Fibroblast of skin of abdomen (primary cell): Measurements from ENCODE around the gene OPRM1.
A peak's percentile ranks its signal among the peaks of the same experiment; 100 is the strongest.

ENCODE experiments used
- DNase-seq: peaks from one replicate; pipeline ENCODE4 v3.0.0-alpha.2; 2013

The OPRM1 gene

DNA sequence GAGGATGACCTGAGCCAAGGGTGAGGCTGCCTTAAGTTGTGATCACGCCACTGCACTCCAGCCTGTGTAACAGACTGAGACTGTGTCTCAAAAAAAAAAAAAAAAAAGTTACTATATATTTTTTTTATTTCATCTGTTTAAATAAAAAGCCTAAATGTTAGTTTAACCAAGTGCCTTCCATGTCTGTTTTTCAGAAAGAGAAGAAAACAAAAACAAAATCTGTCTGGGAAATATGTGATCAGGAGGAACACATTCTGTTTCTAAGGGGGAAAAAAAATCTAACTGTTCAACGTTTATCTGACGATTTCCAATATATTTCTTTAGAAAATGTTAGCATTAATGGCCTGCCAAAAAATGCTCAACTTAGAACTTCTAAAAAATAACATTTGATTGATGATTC lies 170.5 kb downstream of the OPRM1 start:
- no peak for DNase-seq

DNA sequence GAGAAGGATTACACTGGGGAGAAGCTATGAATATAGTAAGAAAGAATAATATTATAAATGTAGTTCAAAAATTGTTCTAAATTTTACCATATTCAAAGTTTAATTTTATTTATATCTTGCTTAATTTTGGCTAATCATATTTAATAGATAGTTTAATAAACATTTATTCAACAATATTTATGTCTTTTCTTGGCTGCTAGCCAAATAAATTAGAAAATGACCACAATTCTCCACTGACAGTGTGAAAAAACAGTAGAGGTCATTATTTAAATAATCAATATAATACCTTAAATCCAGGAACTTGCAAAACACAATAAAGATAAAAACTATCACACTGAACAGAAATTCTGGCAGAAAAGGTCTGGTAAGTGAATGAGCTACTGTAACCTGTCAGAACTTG lies 171.6 kb downstream of the OPRM1 start:
- DNase-seq, result no peak

- DNase-seq, result no peak
Observed at GRCh38 chr6:154213782-154214181, 174.7 kb downstream of the OPRM1 start.

- no peak for DNase-seq
Observed at GRCh38 chr6:154218301-154218700, 179.3 kb downstream of the OPRM1 start.

- no peak for DNase-seq
Observed at GRCh38 chr6:154218787-154219186, 179.7 kb downstream of the OPRM1 start.

DNA sequence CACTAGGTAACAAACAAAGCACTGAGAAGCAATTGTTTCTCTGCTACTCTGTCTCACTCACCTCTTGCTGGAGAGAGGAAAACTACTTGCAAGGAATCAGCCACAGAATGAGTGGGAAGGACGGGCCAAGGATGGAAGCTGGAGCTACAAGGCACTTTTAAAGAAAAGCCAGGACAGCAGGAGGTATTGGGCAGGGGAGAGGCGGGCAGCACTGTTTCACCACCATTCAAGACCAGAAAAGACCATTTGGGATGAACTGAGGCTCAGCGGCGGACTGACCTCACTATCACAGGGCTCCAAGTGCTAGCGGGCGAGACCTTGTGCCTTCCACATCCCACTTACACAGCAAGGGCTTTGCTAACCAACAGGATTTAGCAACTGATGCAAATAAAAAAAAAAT lies 180.2 kb downstream of the OPRM1 start:
- DNase-seq, result no peak

GRCh38 chr6:154222716-154223115 lies 183.7 kb downstream of the OPRM1 start:
- DNase-seq, result no peak

GRCh38 chr6:154223296-154223695 lies 184.3 kb downstream of the OPRM1 start:
- DNase-seq, result no peak

DNA sequence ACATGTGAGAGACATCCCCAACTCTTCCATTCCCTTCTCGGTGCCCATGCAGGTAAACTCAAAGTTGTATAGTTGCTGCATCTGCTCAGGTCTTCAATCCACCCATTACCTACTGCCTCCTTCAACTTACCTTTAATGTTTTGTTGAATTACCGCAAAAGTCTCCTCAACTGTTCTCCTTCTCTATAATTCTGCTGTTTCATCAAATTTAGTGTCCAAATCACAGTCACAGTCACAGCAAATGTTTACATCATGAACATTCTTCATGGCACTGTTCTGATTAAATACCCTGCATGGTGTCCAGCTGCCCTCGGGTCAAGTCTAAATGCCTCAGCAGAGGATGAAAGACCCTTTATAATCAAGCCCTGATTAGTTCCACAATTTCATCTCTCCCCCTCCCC lies 187.4 kb downstream of the OPRM1 start:
- DNase-seq, result no peak

DNA sequence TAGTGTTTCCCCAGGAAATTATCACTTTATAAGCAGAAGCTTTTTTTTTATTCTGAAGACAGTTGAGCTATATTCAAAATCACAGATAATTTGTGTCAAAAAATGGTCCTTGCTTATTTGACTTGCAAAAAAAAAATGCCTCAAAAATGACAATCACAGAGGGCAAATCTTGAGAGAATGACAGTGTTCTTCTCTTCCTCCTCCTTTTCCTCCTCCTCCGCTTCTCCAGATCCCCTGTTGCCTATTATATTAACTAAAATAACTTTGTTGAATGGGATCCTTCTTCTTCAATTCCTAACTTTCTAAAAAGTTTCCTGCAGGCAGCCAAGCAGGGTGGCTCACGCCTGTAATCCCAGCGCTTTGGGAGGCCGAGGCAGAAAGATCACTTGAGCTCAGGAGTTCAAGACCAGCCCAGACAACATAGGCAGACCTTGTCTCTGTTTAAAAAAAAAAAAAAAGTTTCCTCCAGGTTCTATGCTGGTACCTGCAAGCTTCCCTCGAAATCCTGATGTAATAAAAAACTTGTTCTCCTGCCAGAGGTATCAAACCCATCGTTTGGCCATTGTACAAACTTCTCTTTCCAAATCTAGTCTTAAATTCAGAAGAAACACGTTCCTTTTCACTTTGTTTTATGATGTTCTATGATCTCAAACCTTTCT lies 189.0 kb downstream of the OPRM1 start:
- no peak for DNase-seq

DNA sequence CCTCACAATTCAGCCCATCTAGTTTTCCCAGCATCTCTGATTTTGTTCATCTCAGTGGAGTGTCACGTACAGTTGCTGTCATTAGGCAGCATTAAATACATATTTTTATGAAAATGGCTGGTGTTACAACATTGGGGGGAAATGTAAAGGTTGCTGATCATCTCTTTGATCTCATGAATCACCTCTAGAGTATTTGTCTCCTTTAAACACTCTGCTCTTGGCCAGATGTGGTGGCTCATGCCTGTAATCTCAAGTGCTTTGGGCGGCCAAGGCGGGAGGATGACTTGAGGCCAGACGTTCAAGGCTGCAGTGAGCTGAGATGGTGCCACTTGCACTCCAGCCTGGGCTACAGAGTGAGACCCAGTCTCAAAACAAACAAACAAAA lies 189.5 kb downstream of the OPRM1 start:
- no peak for DNase-seq

DNA sequence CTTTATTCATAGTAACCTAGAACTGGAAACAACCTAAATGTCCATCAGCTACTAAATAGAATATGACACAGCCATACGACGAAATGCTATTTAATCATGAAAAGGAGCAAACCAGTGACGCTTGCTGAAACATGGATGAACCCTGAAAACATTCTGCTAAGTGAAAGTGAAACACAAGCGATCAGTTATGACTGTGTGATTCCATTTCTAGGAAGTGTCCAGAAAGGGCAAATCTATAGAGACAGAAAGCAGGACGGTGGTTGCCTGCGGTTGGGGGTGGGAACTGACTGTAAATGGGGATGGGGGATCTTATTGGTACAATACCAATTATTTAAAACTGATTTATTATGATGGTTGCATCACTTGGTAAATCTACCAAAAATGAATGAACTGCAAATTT lies 190.7 kb downstream of the OPRM1 start:
- DNase-seq, result no peak

DNA sequence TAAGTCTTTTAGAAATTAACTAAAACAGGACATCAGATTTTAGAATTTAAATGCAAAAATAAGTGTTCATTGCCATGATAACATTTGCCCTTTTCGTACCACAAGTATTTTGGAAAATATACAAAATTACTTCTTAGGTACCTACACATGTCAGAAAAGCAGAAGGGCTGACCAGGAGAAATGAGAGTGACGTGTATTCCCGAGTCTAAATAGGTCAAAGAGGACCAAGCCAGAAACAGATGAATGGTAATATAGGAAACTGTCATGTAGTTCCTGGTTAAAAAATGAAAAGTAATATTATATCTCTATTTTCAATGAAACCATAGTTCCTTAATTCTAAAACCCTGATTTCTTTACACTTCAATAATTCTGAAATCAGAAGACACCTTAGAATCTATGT lies 191.4 kb downstream of the OPRM1 start:
- no peak for DNase-seq

- no peak for DNase-seq
Observed at GRCh38 chr6:154230910-154231595, 192.0 kb downstream of the OPRM1 start.

DNA sequence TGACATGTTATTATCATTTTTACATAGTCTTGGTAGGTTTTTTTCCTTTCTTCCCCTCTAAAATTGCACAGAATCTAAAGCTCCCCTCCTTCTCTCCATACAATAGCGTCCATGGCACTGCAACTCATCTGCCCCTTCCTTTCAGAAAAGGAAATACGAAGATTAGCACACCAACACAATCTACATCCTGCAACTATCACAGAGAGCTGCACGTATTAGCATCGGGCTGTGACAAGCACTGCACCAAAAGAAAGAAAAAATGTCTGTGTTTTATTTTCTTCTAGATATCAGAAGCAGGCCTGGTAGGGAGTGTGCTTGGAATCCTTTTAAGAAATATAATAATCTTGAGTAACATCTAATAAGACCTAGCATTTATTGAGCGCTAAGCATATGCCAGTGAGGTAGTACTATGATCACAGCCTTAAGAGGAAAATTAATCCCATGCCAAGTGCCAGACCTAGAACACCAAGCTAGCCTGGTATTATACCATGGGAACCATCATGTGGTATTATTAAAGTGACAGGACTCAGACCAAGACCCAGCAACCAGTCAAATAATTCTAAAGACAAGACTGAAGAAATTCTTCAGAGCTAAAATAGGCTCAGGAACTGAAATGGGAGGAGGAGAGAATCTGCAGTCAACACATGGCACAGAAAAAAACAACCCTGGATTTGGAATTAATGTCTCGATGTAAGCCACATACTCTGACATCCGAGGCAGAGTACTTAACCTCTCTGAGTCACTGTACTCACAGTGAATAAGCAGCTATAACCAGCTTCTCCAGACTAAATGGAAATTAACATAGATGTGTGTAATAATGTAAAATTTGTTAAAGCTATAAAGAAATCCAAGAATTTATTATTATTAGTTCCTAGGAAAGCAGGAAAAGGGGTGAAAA lies 193.2 kb downstream of the OPRM1 start:
- no peak for DNase-seq

DNA sequence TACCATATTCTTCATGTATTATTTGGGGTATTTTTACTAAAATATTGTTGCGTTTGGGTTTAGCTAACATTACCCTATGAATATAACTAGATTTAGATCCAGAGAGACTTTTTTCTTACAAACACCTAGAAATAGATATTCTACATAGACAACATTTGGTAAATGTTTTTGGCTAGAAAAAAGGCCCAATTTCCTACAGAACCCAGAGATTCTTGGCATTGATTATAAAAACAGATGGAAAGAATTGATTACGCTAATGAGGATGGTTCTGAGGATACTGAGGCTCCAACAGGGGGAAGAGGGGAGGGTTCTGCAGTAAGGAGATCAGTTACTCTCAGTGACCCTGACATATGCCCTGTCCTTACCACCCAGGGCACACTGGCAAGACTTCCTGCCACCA lies 194.3 kb downstream of the OPRM1 start:
- DNase-seq, result no peak

- DNase-seq, result no peak
Observed at GRCh38 chr6:154234019-154234772, 195.2 kb downstream of the OPRM1 start.

DNA sequence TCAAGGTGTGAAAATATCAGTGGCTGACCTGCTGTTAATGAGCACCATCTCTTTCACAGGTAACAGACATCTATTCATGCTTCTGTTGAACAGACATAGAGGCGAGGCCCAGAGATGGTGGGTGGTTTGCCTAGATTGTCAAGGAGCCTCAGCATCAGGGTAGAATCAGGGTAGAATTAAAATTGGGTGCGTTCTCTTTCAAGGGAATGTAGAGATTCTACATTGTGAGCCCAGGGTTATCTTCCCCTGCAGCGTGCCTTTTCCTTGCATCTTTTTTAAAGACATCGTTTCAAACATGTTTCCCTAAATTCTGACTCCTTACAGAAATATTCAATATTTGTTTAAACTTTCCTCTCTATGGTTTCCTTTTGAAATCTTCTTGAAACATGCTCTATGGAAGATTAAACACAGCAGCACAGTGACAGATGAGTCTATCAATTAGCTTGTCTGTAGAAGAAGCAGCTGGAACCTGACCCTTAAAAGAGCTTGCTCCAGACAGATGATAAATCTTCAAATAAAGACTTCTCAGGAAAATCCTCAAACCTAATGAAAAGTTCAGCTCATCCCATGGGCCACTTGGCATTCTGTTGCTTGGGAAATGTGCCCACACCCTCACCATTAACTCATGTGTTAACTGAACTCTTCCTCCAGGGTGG lies 197.7 kb downstream of the OPRM1 start:
- DNase-seq, result peak; percentile 18

DNA sequence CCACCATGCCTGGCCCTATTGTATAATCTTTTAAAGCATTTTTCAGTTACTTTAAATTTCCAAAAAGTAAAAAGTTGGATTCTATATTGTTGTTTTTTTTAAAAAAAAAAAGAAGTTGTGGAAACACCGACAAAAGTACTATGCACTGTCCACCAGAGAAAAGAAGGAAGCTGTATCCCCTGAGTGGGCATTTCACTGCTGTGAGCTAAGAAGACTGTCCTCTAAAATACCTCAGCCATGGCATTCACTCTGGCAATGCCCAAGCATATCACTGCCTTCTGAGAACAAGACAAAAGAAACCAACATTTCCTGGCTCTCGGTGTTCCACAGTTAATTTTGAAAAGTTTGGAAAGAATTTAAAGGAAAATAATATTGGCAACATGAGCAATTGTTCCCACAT lies 199.8 kb downstream of the OPRM1 start:
- no peak for DNase-seq

- DNase-seq, result no peak
Observed at GRCh38 chr6:154239392-154239791, 200.4 kb downstream of the OPRM1 start.

- DNase-seq, result peak; percentile 13
Observed at GRCh38 chr6:154241061-154241460, 202.0 kb downstream of the OPRM1 start.

GRCh38 chr6:154241581-154241980 lies 202.5 kb downstream of the OPRM1 start:
- DNase-seq, result no peak
